Astrocyte of the spinal cord (primary cell): ENCODE results near the gene BABAM2.
"Not testable (repeated sequence)": the region's sequence is repeated elsewhere in the genome, so short reads cannot be mapped to it uniquely, and the experiment has no call there.

Experiments used
- DNase-seq: peaks from one replicate; pipeline ENCODE4 v3.0.0; 2011; ENCODE audit warnings: low read depth, low spot score
- H3K4me3 ChIP-seq: 2 replicates; pipeline ENCODE4 v1.5.1; 2011; ENCODE audit warnings: low read depth, mild to moderate bottlenecking, low read length, moderate library complexity
- CTCF ChIP-seq: IDR thresholded peaks from 2 replicates; pipeline ENCODE4 v1.5.1; 2012; ENCODE audit warnings: low read depth, mild to moderate bottlenecking, low read length, inconsistent platforms
- in situ Hi-C: cut with HindIII; loops from 2 replicates; pipeline ENCODE4 v1.10.0; 2017; ENCODE audit warnings: low sequenced_read_pairs

The BABAM2 gene

GRCh38 chr2:28333606-28334526, 443.3 kb downstream of the BABAM2 start:
- DNase-seq: no peak
- TF ChIP-seq CTCF: no peak
- in situ Hi-C loops: no loop called here
- H3K4me3 ChIP-seq: no peak overlapping the region

- DNase-seq: no peak
- in situ Hi-C loops: no loop called here
- no peak overlapping the region for H3K4me3 ChIP-seq
- no peak for TF ChIP-seq CTCF
These were observed 444.0 kb downstream of the BABAM2 start for GRCh38 chr2:28334527-28334894.

DNA sequence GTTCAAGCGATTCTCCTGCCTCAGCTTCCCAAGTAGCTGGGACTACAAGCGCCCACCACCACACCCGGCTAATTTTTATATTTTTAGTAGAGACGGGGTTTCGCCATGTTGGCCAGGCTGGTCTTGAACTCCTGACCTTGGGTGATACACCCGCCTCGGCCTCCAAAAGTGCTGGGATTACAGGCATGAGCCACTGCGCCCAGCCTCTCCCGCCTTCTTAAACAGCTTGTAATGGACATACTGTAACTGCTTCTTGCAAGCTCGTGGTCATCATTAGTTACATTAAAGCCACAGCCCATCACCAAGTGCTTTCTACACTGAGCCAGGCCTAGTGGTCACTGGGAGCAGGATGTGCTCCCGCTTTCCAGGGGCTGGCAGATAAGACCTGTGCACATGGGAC, 444.7 kb downstream of the BABAM2 start:
- in situ Hi-C loops, DNase-seq, H3K4me3 ChIP-seq: not testable (repeated sequence)

GRCh38 chr2:28335666-28336065, 445.1 kb downstream of the BABAM2 start:
- DNase-seq: no peak
- no peak for TF ChIP-seq CTCF
- in situ Hi-C loops: no loop called here
- no peak overlapping the region for H3K4me3 ChIP-seq

- no peak for DNase-seq
- TF ChIP-seq CTCF: no peak
- in situ Hi-C loops: no loop called here
- H3K4me3 ChIP-seq: no peak overlapping the region
These were observed 445.9 kb downstream of the BABAM2 start for GRCh38 chr2:28336264-28336980.

DNA sequence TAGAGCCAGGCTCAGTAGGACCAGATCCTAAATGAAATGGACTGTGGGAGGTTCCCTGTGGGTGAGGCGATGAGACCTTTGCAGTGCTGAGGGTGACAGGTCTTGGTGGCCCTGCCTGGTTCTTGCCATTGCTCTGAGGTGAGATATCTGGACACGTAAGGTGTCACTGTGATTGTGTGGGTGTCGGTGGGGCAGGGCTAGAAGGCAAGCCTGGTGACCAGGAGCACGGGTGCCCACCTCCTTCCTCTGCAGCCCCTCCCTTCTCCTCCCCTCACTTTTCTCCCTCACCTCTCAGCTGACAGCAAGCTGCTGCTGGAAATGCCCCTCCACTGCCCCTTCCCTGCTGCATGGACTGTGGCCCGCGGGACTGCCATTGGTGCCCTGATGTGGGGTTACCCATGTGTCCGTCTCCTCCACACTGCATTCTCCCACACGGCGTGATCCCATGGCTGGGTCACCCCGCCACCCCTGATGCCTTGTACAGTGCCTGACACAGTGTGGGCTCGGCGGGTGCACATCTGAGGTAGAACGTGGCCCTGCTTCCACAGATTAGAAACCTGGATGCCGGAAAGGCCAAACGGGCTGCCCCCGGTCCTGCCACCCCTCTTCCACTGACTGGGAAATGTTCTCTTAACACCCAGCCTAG, 446.6 kb downstream of the BABAM2 start:
- TF ChIP-seq CTCF: no peak
- in situ Hi-C loops: no loop called here
- no peak for DNase-seq
- no peak overlapping the region for H3K4me3 ChIP-seq
